IMR-90 (cell line): Measurements from ENCODE around the gene SMTN. TPM values are rescaled to one million over a fixed set of nuclear protein-coding genes. Genes with fewer than 3 reads are reported as not detected.

ENCODE experiments used
- ATAC-seq: fragments of 200-7000 bp; cut with Tn5 transposase; 2 replicates; pipeline ENCODE4 v1.9.1; 2020; ENCODE audit warnings: low read depth, mild to moderate bottlenecking, moderate library complexity
- BruUV-seq: library from RNA; stranded (reverse); fragments of 400-500 nt; replicated peaks from 2 replicates; lab custom pipeline; 2021; lab: Mats Ljungman, UMichigan
- CTCF ChIA-PET: fragments of 300-600 bp; formaldehyde crosslinking; extraction: SDS; loops from one replicate; lab custom pipeline; 2021; ENCODE audit warnings: antibody characterized with exemption; lab: Yijun Ruan, JAX
- POLR2A ChIA-PET: fragments of 300-600 bp; sonication (Branson Sonifier 250); formaldehyde crosslinking; loops from one replicate; lab custom pipeline; 2022; ENCODE audit warnings: antibody characterized with exemption; ENCODE audit not compliant: unreplicated experiment; lab: Charles Lee
- DNase-seq: peaks from one replicate; pipeline ENCODE4 v3.0.0; 2013
- H2AFZ ChIP-seq: replicated peaks from 2 replicates; pipeline ENCODE3; 2013; ENCODE audit warnings: low read length, mild to moderate bottlenecking; ENCODE audit not compliant: poor library complexity
- H2AK5ac ChIP-seq: 2 replicates; pipeline ENCODE4 v1.6.1; 2013; ENCODE audit warnings: low read depth, low read length, inconsistent platforms
- H2AK9ac ChIP-seq: replicated peaks from 2 replicates; pipeline ENCODE3; 2013; ENCODE audit warnings: mild to moderate bottlenecking, low read depth, low read length, moderate library complexity; ENCODE audit not compliant: poor library complexity
- H2BK120ac ChIP-seq: 2 replicates; pipeline ENCODE4 v1.6.1; 2013; ENCODE audit warnings: low read depth, low read length, inconsistent platforms
- H2BK15ac ChIP-seq: 3 replicates; pipeline ENCODE4 v1.6.1; 2013; ENCODE audit warnings: low read depth, low read length, inconsistent platforms
- H2BK20ac ChIP-seq: 2 replicates; pipeline ENCODE4 v1.6.1; 2013; ENCODE audit warnings: low read depth, mild to moderate bottlenecking, inconsistent platforms, low read length, moderate library complexity
- H2BK5ac ChIP-seq: 2 replicates; pipeline ENCODE4 v1.6.1; 2013; ENCODE audit warnings: mild to moderate bottlenecking, low read depth, low read length, inconsistent platforms; ENCODE audit not compliant: poor library complexity, severe bottlenecking
- H3K14ac ChIP-seq: replicated peaks from 2 replicates; pipeline ENCODE4 v1.6.1; 2013; ENCODE audit warnings: low read depth, low read length, inconsistent platforms
- H3K18ac ChIP-seq: 2 replicates; pipeline ENCODE4 v1.6.1; 2013; ENCODE audit warnings: low read depth, low read length, control low read depth
- H3K23ac ChIP-seq: 2 replicates; pipeline ENCODE4 v1.6.1; 2013; ENCODE audit warnings: low read depth, low read length, inconsistent platforms
- H3K27ac ChIP-seq: 2 replicates; pipeline ENCODE4 v1.5.1; 2013; ENCODE audit warnings: mild to moderate bottlenecking, control low read depth, low read length; ENCODE audit not compliant: insufficient read depth
- H3K27me3 ChIP-seq: 2 replicates; pipeline ENCODE4 v1.6.1; 2013; ENCODE audit warnings: low read length; ENCODE audit not compliant: control insufficient read depth, insufficient read depth
- H3K36me3 ChIP-seq: 2 replicates; pipeline ENCODE4 v1.6.1; 2013; ENCODE audit warnings: low read length, mixed read lengths; ENCODE audit not compliant: control insufficient read depth, insufficient read depth
- H3K4ac ChIP-seq: 2 replicates; pipeline ENCODE4 v1.6.1; 2013; ENCODE audit warnings: low read depth, low read length, inconsistent platforms
- H3K4me1 ChIP-seq: 2 replicates; pipeline ENCODE4 v1.6.1; 2013; ENCODE audit warnings: low read length, mixed read lengths; ENCODE audit not compliant: control insufficient read depth, insufficient read depth
- H3K4me2 ChIP-seq: 2 replicates; pipeline ENCODE4 v1.6.1; 2013; ENCODE audit warnings: low read depth, mild to moderate bottlenecking, control low read depth, low read length, moderate library complexity
- H3K4me3 ChIP-seq: 2 replicates; pipeline ENCODE4 v1.5.1; 2013; ENCODE audit warnings: low read depth, mild to moderate bottlenecking, control low read depth, low read length, moderate library complexity; ENCODE audit not compliant: insufficient read depth
- H3K56ac ChIP-seq: 2 replicates; pipeline ENCODE4 v1.6.1; 2013; ENCODE audit warnings: low read length, inconsistent platforms; ENCODE audit not compliant: insufficient read depth; ENCODE audit errors: extremely low read depth
- H3K79me1 ChIP-seq, 2 experiments: 2 replicates each; pipeline ENCODE4 v1.6.1; 2013; ENCODE audit warnings: low read length in 2 of 2, inconsistent platforms in 1 of 2, low read depth in 1 of 2
- H3K9ac ChIP-seq: 2 replicates; pipeline ENCODE4 v1.6.1; 2013; ENCODE audit warnings: low read depth, low read length, control low read depth
- H3K9me1 ChIP-seq: 2 replicates; pipeline ENCODE4 v1.6.1; 2013; ENCODE audit warnings: low read length, inconsistent platforms; ENCODE audit not compliant: insufficient read depth
- H3K9me3 ChIP-seq: 2 replicates; pipeline ENCODE4 v1.6.1; 2013; ENCODE audit warnings: low read length; ENCODE audit not compliant: control insufficient read depth, insufficient read depth
- H4K20me1 ChIP-seq: 2 replicates; pipeline ENCODE4 v1.6.1; 2013; ENCODE audit warnings: low read length, inconsistent platforms; ENCODE audit not compliant: insufficient read depth
- H4K5ac ChIP-seq: 2 replicates; pipeline ENCODE4 v1.6.1; 2013; ENCODE audit warnings: mild to moderate bottlenecking, low read depth, low read length, control low read depth
- H4K8ac ChIP-seq, 2 experiments: 2 replicates each; pipeline ENCODE4 v1.6.1; 2013; ENCODE audit warnings: low read depth in 2 of 2, low read length in 2 of 2, control low read depth in 1 of 2, inconsistent platforms in 1 of 2
- H4K91ac ChIP-seq: 2 replicates; pipeline ENCODE4 v1.6.1; 2013; ENCODE audit warnings: low read depth, low read length, inconsistent platforms; ENCODE audit not compliant: insufficient read depth
- BHLHE40 ChIP-seq: fragments of 150-350 bp; IDR thresholded peaks from 2 replicates; pipeline ENCODE4 v1.6.1; 2016; ENCODE audit warnings: mild to moderate bottlenecking, low read depth, low read length
- CEBPB ChIP-seq: IDR thresholded peaks from 2 replicates; pipeline ENCODE4 v1.6.1; 2012; ENCODE audit warnings: low read depth, low read length, improper control_type of control experiment
- CHD1 ChIP-seq: IDR thresholded peaks from 2 replicates; pipeline ENCODE4 v1.6.1; 2012; ENCODE audit warnings: low read depth, low read length, improper control_type of control experiment
- FOS ChIP-seq: fragments of 150-350 bp; IDR thresholded peaks from 2 replicates; pipeline ENCODE4 v1.6.1; 2016; ENCODE audit warnings: low read depth, low read length
- MAZ ChIP-seq: IDR thresholded peaks from 2 replicates; pipeline ENCODE4 v1.6.1; 2012; ENCODE audit warnings: low read depth, mild to moderate bottlenecking, low read length, improper control_type of control experiment, moderate library complexity, borderline replicate concordance
- MXI1 ChIP-seq: IDR thresholded peaks from 2 replicates; pipeline ENCODE4 v1.6.1; 2012; ENCODE audit warnings: low read depth, mild to moderate bottlenecking, low read length, moderate library complexity, borderline replicate concordance
- NFE2L2 ChIP-seq: fragments of 150-350 bp; IDR thresholded peaks from 2 replicates; pipeline ENCODE4 v1.6.1; 2016; ENCODE audit warnings: low read depth, mild to moderate bottlenecking, low read length
- POLR2A ChIP-seq: IDR thresholded peaks from 2 replicates; pipeline ENCODE4 v1.6.1; 2012; ENCODE audit warnings: mild to moderate bottlenecking, low read depth, low read length
- RAD21 ChIP-seq: IDR thresholded peaks from 2 replicates; pipeline ENCODE4 v1.6.1; 2012; ENCODE audit warnings: low read length, improper control_type of control experiment
- RFX5 ChIP-seq: IDR thresholded peaks from 2 replicates; pipeline ENCODE4 v1.8.0; 2012; ENCODE audit warnings: low read depth, mild to moderate bottlenecking, low read length, moderate library complexity
- SMC3 ChIP-seq: fragments of 150-350 bp; IDR thresholded peaks from 2 replicates; pipeline ENCODE4 v1.6.1; 2016; ENCODE audit warnings: low read depth, mild to moderate bottlenecking, antibody characterized with exemption, low read length, moderate library complexity
- WGBS, 2 experiments: methylation state at CpG; one replicate each; pipeline versions ENCODE4 v1.1.5 to v1.1.7; 2013; ENCODE audit warnings: missing lambda C conversion rate in 2 of 2; ENCODE audit not compliant: insufficient read length in 1 of 2; ENCODE audit errors: extremely low coverage in 2 of 2; 5-methylcytosine and 5-hydroxymethylcytosine counted together
- dilution Hi-C: fragments of 300-500 bp; cut with HindIII; formaldehyde crosslinking; loops from one replicate; pipeline ENCODE4 v1.14.3; 2018; ENCODE audit warnings: low sequenced_read_pairs; ENCODE audit not compliant: unreplicated experiment
- in situ Hi-C: fragments of 300-500 bp; cut with MboI; formaldehyde crosslinking; loops from 3 replicates; pipeline ENCODE4 v1.14.3; 2019; ENCODE audit warnings: low sequenced_read_pairs, inconsistent platforms, mixed read lengths
- intact Hi-C: fragments of 100-400 bp; cut with micrococcal nuclease; formaldehyde crosslinking; loops from 2 replicates; pipeline ENCODE4 v1.10.0; 2022
- polyA plus RNA-seq, 3 experiments: library from polyadenylated mRNA; depleted of rRNA; stranded (reverse); fragments of >200 nt; gene quantifications; 2 replicates each; pipeline ENCODE4 v1.2.3, GENCODE V29; 2012; ENCODE audit warnings: low replicate concordance in 1 of 3
- total RNA-seq: library from RNA; depleted of rRNA; stranded (reverse); fragments of >200 nt; gene quantifications from 2 replicates; pipeline ENCODE4 v1.2.3, GENCODE V29; 2012
- TF ChIP-seq, protein P1 (sequence below): conservative IDR thresholded peaks from 2 replicates; pipeline ENCODE4 v1.5.1; 2012; ENCODE audit warnings: mild to moderate bottlenecking, low read depth, low read length, improper control_type of control experiment
- TF ChIP-seq, protein P2 (sequence below): fragments of 150-350 bp; IDR thresholded peaks from 2 replicates; pipeline ENCODE4 v1.6.1; 2017; ENCODE audit warnings: mild to moderate bottlenecking, antibody characterized with exemption, low read length, low read depth

Gene SMTN
- total and polyA plus RNA-seq, 2 of the 4 experiments (the other 2 are of a cell fraction) = 53.6 to 63.7 TPM

DNA sequence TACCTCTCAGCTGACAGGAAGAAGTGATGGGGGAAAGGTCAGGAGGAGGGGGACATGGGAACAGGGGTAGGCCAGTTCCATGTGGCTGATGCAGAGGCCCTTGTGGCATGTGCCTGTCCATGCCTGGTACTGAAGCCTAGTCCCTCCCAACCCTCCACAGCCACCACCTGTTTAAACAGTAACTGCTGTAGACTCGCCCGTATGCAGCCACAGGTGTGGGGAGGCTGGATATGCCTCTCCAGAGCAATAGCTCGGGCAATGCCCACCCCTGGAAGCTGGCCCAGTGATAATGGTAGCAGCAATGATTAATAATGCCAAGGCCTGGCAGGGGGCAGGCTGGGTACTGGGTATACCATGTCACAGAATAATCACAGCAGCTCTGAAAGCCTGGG, 2.3 kb downstream of the SMTN start:
- intact Hi-C loops (no loop called here), in situ Hi-C loops (no loop called here), dilution Hi-C loops (no loop called here)
- Histone ChIP-seq H2BK15ac (no peak overlapping the region), H3K4me2 (peak overlapping the region; percentile 99), H2BK120ac (no peak overlapping the region), H3K14ac (peak overlapping the region; percentile 98), H3K4me1 (peaks cover 26% of the 10 kb centered on the region), H2AK9ac (peak overlapping the region; percentile 99), H3K9me3 (no peaks in the 10 kb centered on the region), H2BK5ac (peak overlapping the region; percentile 18), H3K9ac (peak overlapping the region; percentile 95; the same call in 1 of the 2 replicates), H3K18ac (no peak overlapping the region), H2AK5ac (peak overlapping the region; percentile 99), H3K23ac (peak overlapping the region; percentile 98), H3K27ac (peak overlapping the region; percentile 47), H3K4ac (peak overlapping the region; percentile 99), H3K79me1 (peaks cover 31 to 78% of the 10 kb centered on the region in 2 experiments), H2BK20ac (no peak overlapping the region), H4K8ac (peak overlapping the region; percentile 7 to 90; a peak in 2 of 4 replicates), H4K91ac (peak overlapping the region; percentile 97), H3K56ac (no peak overlapping the region), H4K20me1 (peaks cover 8% of the 10 kb centered on the region), H3K4me3 (no peak overlapping the region), H3K36me3 (peaks cover 24% of the 10 kb centered on the region), H3K27me3 (no peaks in the 10 kb centered on the region), H3K9me1 (peaks cover 18% of the 10 kb centered on the region), H4K5ac (no peak overlapping the region), H2AFZ (no peak overlapping the region)
- DNase-seq (no peak), ATAC-seq (no peak)
- BruUV-seq = no TSS peak
- CTCF ChIA-PET = interaction anchor here (0.7 to 4.0 kb wide), 8 partner anchors 19 to 143 kb away, joined by 3 to 10 read pairs (median 3); partner anchors contain the start of gene MORC2
- no CpG with 5 or more reads among the region's 3 CpGs for WGBS, 2 experiments
- POLR2A ChIA-PET = no interaction called here
- no peak for TF ChIP-seq CEBPB
- TF ChIP-seq BHLHE40 = no peak
- TF ChIP-seq, protein P1, sequence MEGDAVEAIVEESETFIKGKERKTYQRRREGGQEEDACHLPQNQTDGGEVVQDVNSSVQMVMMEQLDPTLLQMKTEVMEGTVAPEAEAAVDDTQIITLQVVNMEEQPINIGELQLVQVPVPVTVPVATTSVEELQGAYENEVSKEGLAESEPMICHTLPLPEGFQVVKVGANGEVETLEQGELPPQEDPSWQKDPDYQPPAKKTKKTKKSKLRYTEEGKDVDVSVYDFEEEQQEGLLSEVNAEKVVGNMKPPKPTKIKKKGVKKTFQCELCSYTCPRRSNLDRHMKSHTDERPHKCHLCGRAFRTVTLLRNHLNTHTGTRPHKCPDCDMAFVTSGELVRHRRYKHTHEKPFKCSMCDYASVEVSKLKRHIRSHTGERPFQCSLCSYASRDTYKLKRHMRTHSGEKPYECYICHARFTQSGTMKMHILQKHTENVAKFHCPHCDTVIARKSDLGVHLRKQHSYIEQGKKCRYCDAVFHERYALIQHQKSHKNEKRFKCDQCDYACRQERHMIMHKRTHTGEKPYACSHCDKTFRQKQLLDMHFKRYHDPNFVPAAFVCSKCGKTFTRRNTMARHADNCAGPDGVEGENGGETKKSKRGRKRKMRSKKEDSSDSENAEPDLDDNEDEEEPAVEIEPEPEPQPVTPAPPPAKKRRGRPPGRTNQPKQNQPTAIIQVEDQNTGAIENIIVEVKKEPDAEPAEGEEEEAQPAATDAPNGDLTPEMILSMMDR = no peak
- no peak for TF ChIP-seq SMC3
- no peak for TF ChIP-seq NFE2L2
- no peak for TF ChIP-seq POLR2A
- TF ChIP-seq MAZ = no peak
- TF ChIP-seq CHD1 = no peak
- no peak for TF ChIP-seq RAD21
- TF ChIP-seq, protein P2, sequence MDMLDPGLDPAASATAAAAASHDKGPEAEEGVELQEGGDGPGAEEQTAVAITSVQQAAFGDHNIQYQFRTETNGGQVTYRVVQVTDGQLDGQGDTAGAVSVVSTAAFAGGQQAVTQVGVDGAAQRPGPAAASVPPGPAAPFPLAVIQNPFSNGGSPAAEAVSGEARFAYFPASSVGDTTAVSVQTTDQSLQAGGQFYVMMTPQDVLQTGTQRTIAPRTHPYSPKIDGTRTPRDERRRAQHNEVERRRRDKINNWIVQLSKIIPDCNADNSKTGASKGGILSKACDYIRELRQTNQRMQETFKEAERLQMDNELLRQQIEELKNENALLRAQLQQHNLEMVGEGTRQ = no peak
- TF ChIP-seq RFX5 = no peak
- TF ChIP-seq FOS = no peak
- TF ChIP-seq MXI1 = no peak
